NCI-H2081 treated with DMSO at 0.1 percent for 48 hours (cell line): Measurements from ENCODE around the gene SGSH.
"Not testable (repeated sequence)": the region's sequence is repeated elsewhere in the genome, so short reads cannot be mapped to it uniquely, and the experiment has no call there.

Experiments used
- DNase-seq: peaks from one replicate; lab custom pipeline; 2025; lab: John Stamatoyannopoulos, UW

SGSH gene

DNA sequence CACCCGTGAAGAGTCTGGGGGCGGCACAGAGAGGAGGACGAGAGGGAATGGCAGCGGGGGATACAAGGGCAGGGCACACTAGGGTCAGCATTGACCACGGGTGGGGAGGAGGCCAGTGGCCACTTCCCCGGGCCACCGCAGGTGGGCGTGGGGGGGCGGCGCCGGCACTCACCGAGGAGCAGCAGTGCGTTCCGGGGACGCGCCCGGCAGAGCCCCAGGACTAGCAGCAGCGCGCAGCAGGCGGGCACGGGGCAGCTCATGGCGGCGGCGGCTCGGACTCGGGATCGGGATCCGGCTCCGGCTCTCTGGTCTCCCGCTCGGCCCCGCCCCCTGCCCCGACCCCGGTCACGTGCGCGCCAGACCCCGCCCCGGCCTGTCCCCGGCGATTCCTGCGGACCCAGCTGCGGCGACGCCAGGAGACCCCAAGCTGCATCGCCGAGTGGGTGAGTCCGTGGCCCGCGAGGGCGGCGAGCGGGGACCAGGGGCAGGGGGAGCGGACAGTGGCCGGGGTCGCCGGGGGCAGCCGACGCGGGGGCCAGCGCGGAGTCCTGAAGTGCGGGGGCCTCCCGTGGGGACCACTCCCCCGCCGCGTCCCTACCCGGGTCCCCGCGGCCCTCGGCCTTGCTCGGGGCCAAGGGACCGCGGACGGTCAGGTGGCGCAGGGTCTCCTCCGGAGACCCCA is at the start of gene SGSH, which contains the start of gene SLC26A11:
TSS of gene SGSH (minus strand) at position 280 of the 682 bp plus-strand sequence. CDS start at position 260, 20 bp downstream.
TSS of gene SLC26A11 (plus strand) at position 374 of the 682 bp plus-strand sequence. CDS start 1,134 bp downstream, outside the sequence.
- no peak for DNase-seq

DNA sequence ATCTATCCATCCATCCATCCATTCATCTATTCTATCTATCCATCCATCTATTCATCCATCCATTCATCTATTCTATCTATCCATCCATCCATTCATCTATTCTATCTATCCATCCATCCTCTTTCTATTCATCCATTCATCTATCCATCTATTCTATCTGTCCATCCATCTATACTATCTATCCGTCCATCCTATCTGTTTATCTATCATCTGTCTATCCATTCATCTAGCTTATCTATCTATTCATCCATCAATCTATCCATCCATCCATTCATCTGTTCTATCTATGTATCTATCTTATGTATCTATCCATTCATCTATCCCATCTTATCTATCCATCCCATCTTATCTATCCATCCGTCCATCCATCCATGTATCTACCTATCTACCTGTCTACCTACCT is 49.3 kb upstream of the SGSH start:
- DNase-seq = no peak

DNA sequence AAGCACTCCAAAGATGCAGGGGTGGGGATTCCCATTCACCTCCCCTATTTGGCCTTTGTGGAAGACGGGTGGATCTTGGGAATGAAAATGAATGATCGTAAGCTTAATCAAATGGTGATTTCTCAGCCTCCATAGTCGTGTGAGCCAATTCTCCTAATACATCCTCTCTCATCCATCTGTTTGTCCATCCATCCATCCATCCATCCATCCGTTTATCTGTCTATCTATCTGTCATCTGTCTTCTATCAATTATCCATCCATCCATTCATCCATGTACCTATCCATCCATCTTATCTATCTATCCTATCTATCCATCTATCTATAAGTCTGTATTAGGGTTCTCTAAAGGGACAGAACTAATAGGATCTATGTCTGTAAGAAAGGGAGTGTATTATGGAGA is 48.3 kb upstream of the SGSH start:
- DNase-seq = no peak

DNA sequence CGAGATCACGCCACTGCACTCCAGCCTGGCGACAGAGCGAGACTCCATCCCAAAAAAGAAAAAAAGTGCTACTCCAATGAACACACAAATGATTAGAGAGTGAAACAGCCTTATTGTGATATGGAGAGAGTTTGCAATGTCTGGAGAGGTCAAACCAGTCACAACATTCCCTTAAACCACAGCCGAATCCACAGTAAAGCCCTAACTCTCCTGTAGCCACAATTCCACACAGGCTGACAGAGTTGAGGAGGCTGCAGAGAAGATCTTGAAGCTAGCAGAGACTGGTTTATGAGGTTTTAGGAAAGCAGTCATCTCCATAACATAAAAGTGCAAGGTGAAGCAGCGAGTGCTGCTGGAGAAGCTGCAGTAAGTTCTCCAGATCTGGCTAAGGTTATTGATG is 47.3 kb upstream of the SGSH start:
- no peak for DNase-seq

DNA sequence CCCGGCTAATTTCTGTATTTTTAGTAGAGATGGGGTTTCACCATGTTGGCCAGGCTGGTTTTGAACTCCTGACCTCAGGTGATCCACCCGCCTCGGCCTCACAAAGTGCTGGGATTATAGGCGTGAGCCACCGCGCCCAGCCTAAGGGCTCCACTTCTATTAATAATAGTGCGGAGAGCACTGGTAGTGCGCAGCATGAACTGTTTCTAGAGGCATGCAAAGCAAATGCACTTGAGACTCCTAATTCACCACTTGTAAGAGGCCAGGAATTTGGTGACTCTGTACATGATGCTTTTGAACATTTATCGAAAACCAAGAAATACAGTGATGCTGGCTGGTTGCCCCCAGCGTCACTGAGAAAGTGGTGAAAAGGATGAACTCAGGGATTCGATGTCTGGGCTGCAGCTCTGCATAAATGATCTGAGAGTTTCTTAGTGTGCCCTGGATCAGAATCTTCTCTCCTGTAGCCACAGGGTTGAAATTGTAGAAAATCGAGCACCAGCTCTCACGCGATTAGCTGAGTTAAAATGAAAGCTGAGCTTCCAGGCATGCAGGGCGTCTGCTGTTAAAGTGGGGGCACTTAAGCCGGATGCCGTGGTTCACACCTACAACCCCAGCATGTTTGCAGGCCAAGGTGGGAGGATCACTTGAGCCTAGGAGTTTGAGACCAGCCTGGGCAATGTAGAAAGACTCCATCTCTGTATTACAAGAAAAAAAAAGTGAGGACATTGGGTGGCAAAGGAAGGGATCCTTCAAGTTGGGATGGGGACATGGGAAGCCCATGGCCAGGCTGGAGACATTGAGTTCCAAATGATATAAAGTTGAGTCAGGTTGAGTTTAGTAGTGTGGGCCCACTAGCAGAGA is 45.3 kb upstream of the SGSH start:
- DNase-seq = no peak

DNA sequence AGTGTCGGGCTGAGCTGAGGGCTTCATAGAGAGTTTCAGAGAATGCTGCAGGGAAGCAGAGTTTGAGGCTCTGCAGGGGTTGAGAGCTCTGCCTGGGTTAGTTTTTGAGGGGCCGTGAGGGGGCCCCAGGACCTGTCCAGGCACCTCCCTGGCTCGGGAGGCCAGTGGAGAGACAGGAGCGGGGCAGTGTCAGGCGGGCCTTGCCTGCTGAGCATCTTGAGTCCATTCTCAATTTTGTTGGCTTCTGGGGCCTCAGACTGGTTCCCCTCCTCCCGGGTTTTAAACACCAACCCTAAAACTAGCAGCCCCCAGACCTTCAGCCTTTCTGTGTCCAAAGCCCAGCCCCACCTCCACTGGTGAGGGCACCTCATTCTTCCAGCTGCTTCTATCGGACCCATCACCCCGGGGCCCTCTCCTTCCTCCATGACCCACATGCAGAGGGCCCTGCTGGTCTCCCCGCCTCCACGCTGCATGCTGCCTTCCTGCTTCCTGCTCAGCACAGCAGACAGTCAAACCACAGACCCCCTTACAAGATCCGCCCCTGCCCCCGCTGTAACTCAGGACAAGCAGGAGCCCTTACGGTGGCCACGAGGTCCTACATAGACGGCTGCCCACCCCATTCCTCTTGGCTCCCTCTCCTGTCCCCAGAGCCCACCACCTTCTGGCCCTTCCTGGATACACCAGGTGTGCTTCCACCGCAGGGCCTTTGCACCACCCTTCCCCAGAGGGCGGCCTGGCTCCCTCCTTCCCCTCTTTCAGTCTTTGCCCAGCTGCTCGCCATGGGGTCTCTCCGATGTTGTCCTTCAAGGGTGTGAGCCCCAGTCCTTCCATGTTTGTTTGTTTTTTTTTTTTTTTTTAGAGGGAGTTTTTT is 44.3 kb upstream of the SGSH start:
- no peak for DNase-seq

DNA sequence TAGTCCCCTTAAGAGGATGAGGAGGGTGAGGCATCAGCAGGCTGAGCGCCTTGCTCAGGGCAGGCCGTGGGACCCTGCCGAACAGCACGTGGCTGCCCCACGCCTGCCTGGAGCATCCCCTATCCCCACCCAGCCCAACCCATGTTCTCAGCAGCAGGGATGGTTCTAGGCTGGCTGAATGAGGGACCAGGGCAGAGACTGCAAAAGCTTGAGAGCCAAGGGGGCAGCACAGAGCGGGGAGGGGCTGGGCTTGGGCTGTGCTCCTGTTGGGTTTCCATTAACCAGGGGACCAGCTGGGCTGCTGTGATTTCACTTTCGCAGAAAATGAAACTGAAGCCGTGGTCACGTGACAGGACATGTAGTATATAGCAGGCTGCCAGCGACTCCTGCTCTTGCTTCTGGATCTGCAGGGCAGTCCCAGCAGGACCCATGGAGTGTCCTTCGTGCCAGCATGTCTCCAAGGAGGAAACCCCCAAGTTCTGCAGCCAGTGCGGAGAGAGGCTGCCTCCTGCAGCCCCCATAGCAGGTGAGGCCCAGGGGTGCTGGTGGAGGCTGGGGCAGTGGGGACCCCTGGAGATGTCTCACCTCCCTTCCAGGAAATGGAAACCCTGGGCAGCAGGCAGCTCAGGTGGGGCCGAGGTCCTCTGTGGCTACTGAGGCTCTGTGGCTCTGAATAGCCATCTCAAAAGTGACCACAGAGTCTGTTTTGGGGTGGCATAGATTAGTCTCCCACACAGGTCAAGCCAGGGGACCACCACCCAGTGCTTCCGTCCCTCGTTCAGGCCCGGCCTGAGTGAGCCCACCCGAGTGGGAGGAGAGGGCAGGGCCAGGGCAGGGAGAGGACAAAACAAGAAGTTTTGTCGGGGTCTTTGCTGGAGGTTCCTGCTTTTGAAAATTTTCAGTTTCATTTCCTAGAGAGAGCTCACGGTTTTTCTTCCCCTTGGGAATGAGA is 43.4 kb upstream of the SGSH start:
- no peak for DNase-seq

DNA sequence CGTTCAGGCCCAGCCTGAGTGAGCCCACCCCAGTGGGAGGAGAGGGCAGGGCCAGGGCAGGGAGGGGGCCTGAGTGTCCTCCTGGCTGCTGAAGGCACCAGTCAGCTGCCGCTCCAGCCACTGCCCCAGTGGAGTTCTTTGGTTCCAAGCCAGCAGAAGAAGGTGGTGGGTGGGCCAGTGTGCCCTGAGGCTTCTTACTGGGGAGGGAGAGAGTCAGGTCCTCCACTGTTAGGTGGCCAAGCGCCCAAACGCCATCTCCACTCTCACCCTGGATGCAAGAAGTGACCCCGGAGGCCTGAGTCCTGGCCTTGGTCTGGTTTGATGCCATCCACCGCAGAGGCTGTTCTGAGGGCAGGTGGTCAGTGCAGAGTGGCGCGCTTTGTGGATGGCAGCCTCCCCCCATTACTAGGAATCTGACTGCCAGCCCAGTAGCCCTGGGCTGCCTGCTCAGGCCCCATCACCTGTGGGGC is 42.7 kb upstream of the SGSH start:
- no peak for DNase-seq

DNA sequence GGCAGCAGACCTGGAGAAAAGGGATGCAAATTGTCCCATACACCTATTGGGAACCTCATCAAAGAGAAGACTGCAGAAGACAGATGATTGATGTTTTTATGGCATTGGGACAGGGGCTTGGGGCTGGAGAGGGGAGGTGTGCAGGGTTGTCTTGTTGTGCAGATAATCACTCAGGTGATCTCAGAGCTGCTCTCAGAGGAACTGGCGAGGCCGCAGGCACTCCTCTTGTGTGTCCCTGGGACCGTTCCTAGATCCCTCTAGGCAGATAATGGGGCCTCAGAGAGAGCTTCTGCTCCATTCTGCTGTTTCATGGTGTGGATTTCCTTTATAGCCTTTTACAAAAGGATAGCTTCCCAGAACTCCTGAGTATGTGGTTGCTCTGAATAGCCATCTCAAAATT is 42.2 kb upstream of the SGSH start:
- DNase-seq = no peak

DNA sequence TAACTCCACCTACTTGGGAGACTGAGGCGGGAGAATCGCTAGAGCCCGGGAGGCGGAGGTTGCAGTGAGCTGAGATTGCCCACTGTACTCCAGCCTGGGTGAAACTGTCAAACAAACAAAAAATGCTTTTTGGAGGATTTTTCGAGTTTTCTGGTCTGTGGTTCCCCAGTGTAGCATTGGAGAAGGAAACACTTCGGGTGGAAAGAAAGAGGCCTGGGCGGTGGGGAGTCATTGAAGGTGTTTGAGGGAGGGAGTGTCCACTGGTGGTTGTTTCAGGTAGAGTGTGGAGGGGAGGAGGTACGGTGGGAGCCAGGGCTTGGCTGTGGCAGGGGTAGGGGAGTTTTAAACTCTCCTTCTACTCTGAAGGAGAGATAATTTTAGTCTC is 41.8 kb upstream of the SGSH start:
- DNase-seq = no peak

DNA sequence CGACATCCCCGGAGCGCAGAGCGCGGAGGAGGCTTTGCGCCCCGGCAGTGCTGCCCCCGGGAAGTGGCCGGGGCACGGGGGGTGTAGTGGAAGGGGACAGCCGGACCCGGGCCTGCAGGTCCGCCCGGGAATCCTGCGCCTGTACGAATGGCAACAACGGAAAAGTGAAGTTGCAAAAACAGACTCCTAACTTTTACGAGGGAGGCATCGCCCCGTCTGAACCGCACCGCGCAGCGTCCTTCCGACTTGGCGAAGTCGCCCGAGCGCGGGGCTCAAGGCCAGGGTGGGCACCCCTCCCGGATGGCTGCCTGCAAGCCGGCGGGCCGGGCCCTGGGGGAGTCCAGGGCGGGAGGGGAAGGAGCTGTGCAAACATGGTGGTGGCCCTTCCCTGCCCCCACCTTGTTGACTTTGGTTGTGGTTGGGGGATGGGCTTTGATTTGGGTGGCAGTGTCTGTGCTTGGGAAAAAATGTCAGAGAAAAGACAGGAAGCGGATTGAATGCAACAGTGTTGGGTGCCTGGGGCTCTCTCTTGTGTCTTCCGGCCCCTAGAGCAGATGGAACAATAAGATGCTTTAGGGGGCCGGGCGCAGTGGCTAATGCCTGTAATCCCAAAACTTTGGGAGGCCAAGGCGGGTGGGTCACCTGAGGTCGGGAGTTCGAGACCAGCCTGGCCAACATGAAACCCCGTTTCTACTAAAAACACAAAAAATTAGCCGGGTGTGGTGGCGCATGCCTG is 41.2 kb upstream of the SGSH start:
- no peak for DNase-seq

DNA sequence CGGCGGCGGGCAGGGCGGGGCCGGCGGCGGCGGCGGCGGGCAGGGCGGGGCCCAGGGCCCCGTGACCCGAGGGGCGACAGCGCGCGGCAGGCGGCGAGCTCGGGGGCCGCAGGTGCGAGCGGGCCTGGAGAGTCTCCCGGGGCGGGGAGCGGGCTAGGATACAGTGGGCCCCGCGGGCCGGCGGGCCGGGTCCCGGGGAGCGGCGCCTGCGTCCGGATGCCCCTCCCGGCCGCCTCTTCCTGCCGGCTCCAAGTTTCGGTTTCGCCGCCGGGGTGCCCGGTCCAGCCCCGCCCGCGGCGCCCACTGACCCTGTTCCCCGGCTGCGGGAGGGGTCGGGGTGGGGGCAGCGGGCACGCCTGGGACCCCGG is 40.6 kb upstream of the SGSH start, which contains the start of gene RNF213:
TSS of gene RNF213 (plus strand) at position 62 of the 368 bp plus-strand sequence. CDS start 2,830 bp downstream, outside the sequence.
- no peak for DNase-seq

DNA sequence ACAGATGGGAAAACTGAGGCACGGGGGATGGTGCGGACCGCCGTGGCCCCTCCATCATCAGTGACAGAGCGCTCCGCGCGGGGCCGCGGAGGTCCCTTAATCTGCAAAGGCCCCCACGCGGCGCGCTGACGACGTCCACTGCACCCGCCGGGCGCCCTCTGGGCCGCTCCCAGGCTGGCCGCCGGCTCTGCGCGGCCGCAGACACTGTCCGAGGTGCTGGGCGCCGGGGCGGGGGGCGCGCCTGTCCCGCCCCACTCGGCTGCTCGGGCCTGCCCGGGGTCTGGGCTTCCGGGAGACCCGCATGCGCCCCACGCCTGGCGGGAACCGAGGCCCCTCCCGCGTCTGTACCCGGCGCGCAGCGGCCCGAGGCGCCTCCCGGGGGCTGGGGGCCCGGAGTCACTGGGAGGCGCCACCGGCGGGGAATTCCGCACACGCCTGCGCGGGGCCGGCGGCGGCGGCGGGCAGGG is 40.0 kb upstream of the SGSH start:
- no peak for DNase-seq

DNA sequence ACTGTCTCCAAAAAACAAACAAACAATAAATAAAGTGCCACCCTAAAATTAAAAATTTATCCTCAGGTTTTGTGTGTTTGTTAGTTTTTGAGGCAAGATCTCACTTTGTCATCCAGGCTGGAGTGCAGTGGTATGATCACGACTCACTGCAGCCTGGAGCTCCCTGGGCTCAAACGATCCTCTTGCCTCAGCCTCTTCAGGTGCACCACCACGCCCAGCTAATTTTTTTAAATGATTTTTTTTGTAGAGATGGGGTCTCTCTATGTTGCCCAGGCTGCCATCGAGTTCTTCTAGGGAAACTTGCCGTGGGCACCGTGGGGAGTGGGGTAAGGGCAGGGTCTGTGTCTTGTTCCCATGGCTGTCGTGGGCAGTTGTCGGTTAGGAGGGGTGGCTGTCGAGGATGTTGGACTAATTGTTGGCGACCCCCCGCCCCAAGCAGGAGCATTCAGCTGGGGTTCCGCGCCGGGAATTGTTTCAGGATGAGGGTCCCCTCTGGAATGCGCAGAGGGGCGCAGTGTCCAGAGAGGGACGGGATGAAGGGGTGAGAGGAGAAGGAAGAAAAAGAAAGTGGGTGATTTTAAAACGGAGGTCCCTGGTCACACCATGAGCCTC is 39.4 kb upstream of the SGSH start:
- no peak for DNase-seq

DNA sequence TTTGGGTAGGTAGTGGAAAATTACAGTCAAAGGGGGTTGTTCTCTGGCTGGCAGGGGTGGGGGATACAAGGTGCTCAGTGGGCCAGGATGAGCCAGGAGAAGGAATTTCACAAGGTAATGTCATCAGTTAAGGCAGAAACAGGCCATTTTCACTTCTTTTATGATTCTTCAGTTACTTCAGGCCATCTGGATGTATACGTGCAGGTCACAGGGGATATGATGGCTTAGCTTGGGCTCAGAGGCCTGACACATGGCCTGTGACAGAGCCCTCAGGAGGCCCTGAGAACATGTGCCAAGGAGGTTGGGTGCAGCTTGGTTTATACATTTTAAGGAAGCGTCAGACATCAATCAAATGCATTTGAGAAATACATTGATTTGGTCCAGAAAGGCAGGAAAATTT is 38.2 kb upstream of the SGSH start:
- not testable (repeated sequence) for DNase-seq

DNA sequence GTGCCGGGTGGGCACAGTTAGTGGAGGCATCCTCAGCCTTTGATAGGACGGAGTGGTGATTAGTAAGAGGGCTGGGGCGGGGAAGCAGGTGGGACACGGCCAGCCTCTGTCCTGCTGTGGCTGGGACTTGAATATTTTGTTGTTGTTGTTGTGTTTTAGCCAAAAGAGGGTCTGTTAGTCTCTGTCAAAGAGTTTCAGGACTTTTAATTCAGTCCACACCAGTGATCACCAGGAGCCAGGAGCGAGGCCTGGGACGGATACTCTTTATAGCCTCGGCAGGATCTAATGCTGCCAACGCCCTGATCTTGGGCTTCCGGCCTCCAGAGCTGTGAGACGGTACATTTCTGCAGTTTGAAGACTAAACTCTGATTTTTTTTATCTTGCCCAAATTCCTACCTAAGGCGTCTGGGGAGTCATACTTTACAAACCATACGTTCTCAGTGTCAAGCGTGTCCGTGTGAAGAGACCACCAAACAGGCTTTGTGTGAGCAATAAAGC is 37.6 kb upstream of the SGSH start:
- no peak for DNase-seq

DNA sequence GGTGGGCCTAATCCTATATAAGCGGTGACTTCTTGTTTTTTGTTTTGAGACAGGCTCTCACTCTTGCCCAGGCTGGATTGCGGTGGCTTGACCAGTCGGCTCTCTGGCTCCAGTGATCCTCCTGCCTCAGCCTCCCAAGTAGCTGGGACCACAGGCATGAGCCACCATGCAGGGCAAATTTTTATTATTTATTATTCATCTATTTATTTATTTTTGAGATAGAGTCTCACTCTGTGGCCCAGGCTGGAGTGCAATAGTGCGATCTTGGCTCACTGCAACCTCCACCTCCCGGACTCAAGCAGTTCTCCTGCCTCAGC is 35.9 kb upstream of the SGSH start:
- DNase-seq = no peak

DNA sequence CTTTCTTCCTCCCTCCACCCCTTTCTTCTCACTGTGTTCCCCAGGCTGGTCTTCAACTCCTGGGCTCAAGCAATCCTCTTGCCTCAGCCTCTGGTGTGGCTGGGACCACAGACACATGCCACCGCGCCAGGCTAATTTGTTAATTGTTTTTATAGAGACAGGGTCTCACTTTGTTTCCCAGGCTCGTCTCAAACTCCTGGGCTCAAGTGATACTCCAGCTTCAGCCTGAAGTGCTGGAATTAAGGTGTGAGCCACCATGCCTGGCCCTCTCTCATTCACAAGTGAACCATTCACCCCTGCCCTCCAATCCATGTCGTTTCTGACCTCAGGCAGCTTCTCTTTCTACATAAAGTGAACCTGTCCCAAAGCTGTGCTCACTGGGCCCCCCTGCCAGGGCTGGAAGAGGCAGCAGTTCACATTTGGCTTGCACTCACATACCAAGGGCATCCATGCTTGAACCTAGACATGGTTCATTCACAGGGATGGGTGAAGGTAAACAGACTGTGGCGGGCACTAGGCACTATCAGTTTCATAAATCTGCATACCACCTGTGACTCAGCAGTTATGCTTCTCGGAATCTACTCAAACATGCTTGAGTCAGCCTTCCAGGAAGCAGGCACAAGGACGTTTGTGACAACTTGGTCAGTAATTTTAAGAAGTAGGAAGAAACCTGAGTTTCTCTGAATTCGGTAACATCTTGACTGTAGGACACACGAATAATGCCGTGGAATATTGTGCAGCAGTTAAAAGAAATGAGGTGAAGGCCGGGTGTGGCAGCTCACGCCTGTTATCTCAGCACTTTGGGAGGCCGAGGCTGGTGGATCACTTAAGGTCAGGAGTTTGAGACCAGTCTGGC is 34.5 kb upstream of the SGSH start:
- DNase-seq = no peak
